Neural progenitor cell (in vitro differentiated cells): Measurements from ENCODE around the gene SEC14L1. TPM values are rescaled to one million over a fixed set of nuclear protein-coding genes. Genes with fewer than 3 reads are reported as not detected.
A peak's percentile ranks its signal among the peaks of the same experiment; 100 is the strongest.

Source experiments
- DNase-seq: peaks from one replicate; pipeline ENCODE4 v3.0.0-alpha.2; 2016; ENCODE audit warnings: low spot score
- H2AFZ ChIP-seq: fragments of 200-600 bp; sonication (generic); replicated peaks from 2 replicates; pipeline ENCODE4 v1.6.1; 2016; ENCODE audit warnings: antibody characterized with exemption
- H3F3A ChIP-seq: fragments of 200-600 bp; sonication (generic); 2 replicates; pipeline ENCODE4 v1.6.1; 2016; ENCODE audit warnings: antibody characterized with exemption, low read depth
- H3K27ac ChIP-seq: fragments of 200-600 bp; sonication (generic); 2 replicates; pipeline ENCODE4 v1.5.1; 2016; ENCODE audit warnings: mild to moderate bottlenecking
- H3K27me3 ChIP-seq: fragments of 200-600 bp; sonication (generic); 2 replicates; pipeline ENCODE4 v1.6.1; 2016; ENCODE audit warnings: mild to moderate bottlenecking, moderate library complexity
- H3K36me3 ChIP-seq: fragments of 200-600 bp; sonication (generic); 2 replicates; pipeline ENCODE4 v1.5.1; 2016
- H3K4me1 ChIP-seq: fragments of 200-600 bp; sonication (generic); 2 replicates; pipeline ENCODE4 v1.6.1; 2016; ENCODE audit warnings: mixed run types
- H3K4me2 ChIP-seq: fragments of 200-600 bp; sonication (generic); 2 replicates; pipeline ENCODE4 v1.6.1; 2016
- H3K4me3 ChIP-seq: fragments of 200-600 bp; sonication (generic); 2 replicates; pipeline ENCODE4 v1.5.1; 2016
- H3K79me2 ChIP-seq: fragments of 200-600 bp; sonication (generic); 2 replicates; pipeline ENCODE4 v1.6.1; 2016; ENCODE audit warnings: low read depth
- H3K9ac ChIP-seq: fragments of 200-600 bp; sonication (generic); 2 replicates; pipeline ENCODE4 v1.6.1; 2016
- H3K9me3 ChIP-seq: fragments of 200-600 bp; sonication (generic); 2 replicates; pipeline ENCODE4 v1.5.1; 2016; ENCODE audit warnings: low read depth
- H4K20me1 ChIP-seq: fragments of 200-600 bp; sonication (generic); 2 replicates; pipeline ENCODE4 v1.6.1; 2016; ENCODE audit warnings: low read depth
- H3K27ac Mint-ChIP-seq: 3 replicates; pipeline ENCODE4 v1.8.0; 2021; ENCODE audit warnings: mixed read lengths
- H3K27me3 Mint-ChIP-seq: 2 replicates; pipeline ENCODE4 v1.8.0; 2022; ENCODE audit warnings: low read depth, mild to moderate bottlenecking, inconsistent platforms, moderate library complexity, mixed read lengths; ENCODE audit not compliant: insufficient read depth
- H3K36me3 Mint-ChIP-seq: 3 replicates; pipeline ENCODE4 v1.8.0; 2021; ENCODE audit warnings: mixed read lengths
- H3K4me1 Mint-ChIP-seq: 3 replicates; pipeline ENCODE4 v1.8.0; 2021; ENCODE audit warnings: mixed read lengths
- H3K4me3 Mint-ChIP-seq: 3 replicates; pipeline ENCODE4 v1.8.0; 2021; ENCODE audit warnings: mild to moderate bottlenecking, moderate library complexity, mixed read lengths
- H3K9me3 Mint-ChIP-seq: 3 replicates; pipeline ENCODE4 v1.8.0; 2020; ENCODE audit warnings: mixed read lengths
- EZH2 ChIP-seq: fragments of 200-600 bp; sonication (generic); IDR thresholded peaks from 2 replicates; pipeline ENCODE4 v1.6.1; 2017; ENCODE audit warnings: antibody characterized with exemption, mild to moderate bottlenecking, moderate library complexity
- EZH2phosphoT487 ChIP-seq: fragments of 200-600 bp; sonication (generic); IDR thresholded peaks from 2 replicates; pipeline ENCODE4 v1.6.1; 2017; ENCODE audit warnings: antibody characterized with exemption
- total RNA-seq: library from RNA; depleted of rRNA; stranded (reverse); fragments of >200 nt; gene quantifications from 2 replicates; pipeline ENCODE4 v1.2.3, GENCODE V29; 2015; ENCODE audit warnings: low replicate concordance
- TF ChIP-seq, protein P1 (sequence below): fragments of 200-600 bp; sonication (generic); IDR thresholded peaks from 2 replicates; pipeline ENCODE4 v1.5.1; 2017; ENCODE audit warnings: antibody characterized with exemption, mild to moderate bottlenecking

SEC14L1 gene
- total RNA-seq, 1 donor from 2014 or later, result 75.0 TPM

GRCh38 chr17:77096570-77097214 lies 44.1 kb upstream of the SEC14L1 start:
- Mint-ChIP-seq H3K27me3 (peaks cover 3% of the 10 kb centered on the region), H3K4me3 (no peak overlapping the region), H3K27ac (no peak overlapping the region), H3K36me3 (peaks cover 20% of the 10 kb centered on the region), H3K4me1 (peaks cover 20% of the 10 kb centered on the region), H3K9me3 (no peaks in the 10 kb centered on the region)
- no peaks in the 10 kb centered on the region for H4K20me1 ChIP-seq
- TF ChIP-seq EZH2, result no peak
- TF ChIP-seq, protein P1, sequence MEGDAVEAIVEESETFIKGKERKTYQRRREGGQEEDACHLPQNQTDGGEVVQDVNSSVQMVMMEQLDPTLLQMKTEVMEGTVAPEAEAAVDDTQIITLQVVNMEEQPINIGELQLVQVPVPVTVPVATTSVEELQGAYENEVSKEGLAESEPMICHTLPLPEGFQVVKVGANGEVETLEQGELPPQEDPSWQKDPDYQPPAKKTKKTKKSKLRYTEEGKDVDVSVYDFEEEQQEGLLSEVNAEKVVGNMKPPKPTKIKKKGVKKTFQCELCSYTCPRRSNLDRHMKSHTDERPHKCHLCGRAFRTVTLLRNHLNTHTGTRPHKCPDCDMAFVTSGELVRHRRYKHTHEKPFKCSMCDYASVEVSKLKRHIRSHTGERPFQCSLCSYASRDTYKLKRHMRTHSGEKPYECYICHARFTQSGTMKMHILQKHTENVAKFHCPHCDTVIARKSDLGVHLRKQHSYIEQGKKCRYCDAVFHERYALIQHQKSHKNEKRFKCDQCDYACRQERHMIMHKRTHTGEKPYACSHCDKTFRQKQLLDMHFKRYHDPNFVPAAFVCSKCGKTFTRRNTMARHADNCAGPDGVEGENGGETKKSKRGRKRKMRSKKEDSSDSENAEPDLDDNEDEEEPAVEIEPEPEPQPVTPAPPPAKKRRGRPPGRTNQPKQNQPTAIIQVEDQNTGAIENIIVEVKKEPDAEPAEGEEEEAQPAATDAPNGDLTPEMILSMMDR, result peak; percentile 59
- H3K27ac ChIP-seq, result no peak overlapping the region
- H3K4me1 ChIP-seq, result peaks cover 4% of the 10 kb centered on the region
- no peaks in the 10 kb centered on the region for H3K27me3 ChIP-seq
- H3K9ac ChIP-seq, result no peak overlapping the region
- H3K4me2 ChIP-seq, result no peak overlapping the region
- no peak overlapping the region for H2AFZ ChIP-seq
- no peak for DNase-seq
- peaks cover 14% of the 10 kb centered on the region for H3F3A ChIP-seq
- peaks cover 6% of the 10 kb centered on the region for H3K79me2 ChIP-seq
- no peaks in the 10 kb centered on the region for H3K36me3 ChIP-seq
- no peak overlapping the region for H3K4me3 ChIP-seq
- no peaks in the 10 kb centered on the region for H3K9me3 ChIP-seq

DNA sequence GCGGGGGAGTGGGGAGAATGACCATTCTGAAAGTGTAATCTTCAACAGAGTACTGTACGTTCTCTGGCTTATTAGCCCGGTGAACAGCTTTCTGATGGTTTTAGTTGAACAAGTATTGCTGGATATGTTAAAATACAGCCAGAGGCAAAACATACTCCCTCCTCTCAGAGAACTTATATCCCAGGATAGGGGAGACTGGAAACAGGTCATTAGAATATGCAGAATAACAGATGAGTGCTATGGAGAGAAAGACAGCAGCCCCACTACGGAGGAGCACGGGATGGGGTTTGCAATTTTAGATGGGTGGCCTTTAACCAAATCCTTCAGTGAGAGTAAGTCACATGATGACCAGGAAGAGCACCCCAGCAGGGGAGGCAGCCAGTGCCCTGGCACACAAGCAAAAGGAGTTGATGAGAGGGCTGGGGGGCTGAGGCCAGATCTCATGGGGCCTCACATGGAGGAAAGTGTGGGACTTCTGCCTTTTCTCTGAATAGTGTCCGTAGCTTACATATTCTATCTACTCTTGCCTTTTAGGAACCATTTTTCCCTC lies 43.1 kb upstream of the SEC14L1 start:
- H3K4me3 ChIP-seq, result no peak overlapping the region
- no peaks in the 10 kb centered on the region for H3K27me3 ChIP-seq
- TF ChIP-seq EZH2phosphoT487 (no peak), EZH2 (no peak)
- TF ChIP-seq, protein P1, result no peak
- H3K79me2 ChIP-seq, result no peaks in the 10 kb centered on the region
- H3K4me1 Mint-ChIP-seq, result peaks cover 20% of the 10 kb centered on the region
- H3K4me2 ChIP-seq, result no peak overlapping the region
- H3K27ac Mint-ChIP-seq, result no peak overlapping the region
- no peak overlapping the region for H3K4me3 Mint-ChIP-seq
- no peak overlapping the region for H3K27ac ChIP-seq
- no peaks in the 10 kb centered on the region for H3K36me3 ChIP-seq
- peaks cover 16% of the 10 kb centered on the region for H3K36me3 Mint-ChIP-seq
- no peak for DNase-seq
- no peaks in the 10 kb centered on the region for H3K9me3 Mint-ChIP-seq
- H3K9ac ChIP-seq, result no peak overlapping the region
- no peaks in the 10 kb centered on the region for H4K20me1 ChIP-seq
- no peaks in the 10 kb centered on the region for H3K9me3 ChIP-seq
- H2AFZ ChIP-seq, result no peak overlapping the region
- peaks cover 3% of the 10 kb centered on the region for H3K27me3 Mint-ChIP-seq
- peaks cover 4% of the 10 kb centered on the region for H3K4me1 ChIP-seq
- H3F3A ChIP-seq, result peaks cover 14% of the 10 kb centered on the region

- H3K9ac ChIP-seq, result no peak overlapping the region
- H3K27ac Mint-ChIP-seq, result peak overlapping the region; percentile 86
Observed at GRCh38 chr17:77098884-77099545, 41.8 kb upstream of the SEC14L1 start.

More at GRCh38 chr17:77098884-77099545, 41.8 kb upstream of the SEC14L1 start:
- Histone ChIP-seq H3K4me2 (no peak overlapping the region), H4K20me1 (no peaks in the 10 kb centered on the region), H3K36me3 (no peaks in the 10 kb centered on the region), H3K9me3 (no peaks in the 10 kb centered on the region), H2AFZ (no peak overlapping the region), H3K27ac (no peak overlapping the region), H3K79me2 (no peaks in the 10 kb centered on the region), H3F3A (peaks cover 14% of the 10 kb centered on the region), H3K27me3 (no peaks in the 10 kb centered on the region), H3K4me3 (no peak overlapping the region), H3K4me1 (peaks cover 4% of the 10 kb centered on the region)
- H3K4me3 Mint-ChIP-seq, result no peak overlapping the region
- peaks cover 22% of the 10 kb centered on the region for H3K4me1 Mint-ChIP-seq
- DNase-seq, result no peak
- H3K9me3 Mint-ChIP-seq, result no peaks in the 10 kb centered on the region
- TF ChIP-seq, protein P1, result no peak
- TF ChIP-seq EZH2 (no peak), EZH2phosphoT487 (no peak)
- peaks cover 9% of the 10 kb centered on the region for H3K36me3 Mint-ChIP-seq
- H3K27me3 Mint-ChIP-seq, result peaks cover 3% of the 10 kb centered on the region
